SKM-1 (cell line): ENCODE results near the gene ARL2BP.
A peak's percentile ranks its signal among the peaks of the same experiment; 100 is the strongest.
"Not testable (repeated sequence)": the region's sequence is repeated elsewhere in the genome, so short reads cannot be mapped to it uniquely, and the experiment has no call there.

Source experiments
- DNase-seq: peaks from one replicate; lab custom pipeline; 2025; ENCODE audit not compliant: unreplicated experiment; lab: John Stamatoyannopoulos, UW

The ARL2BP gene

GRCh38 chr16:57263541-57264351 is 18.7 kb downstream of the ARL2BP start:
- DNase-seq, result no peak

- DNase-seq, result peak; percentile 30
Measured at GRCh38 chr16:57264381-57264780, 19.3 kb downstream of the ARL2BP start.

GRCh38 chr16:57264950-57265371 is 19.9 kb downstream of the ARL2BP start:
- DNase-seq, result no peak

GRCh38 chr16:57265850-57266530 is 20.9 kb downstream of the ARL2BP start:
- no peak for DNase-seq

- DNase-seq, result no peak
Measured at GRCh38 chr16:57266531-57267260, 21.6 kb downstream of the ARL2BP start.

- not testable (repeated sequence) for DNase-seq
Measured at GRCh38 chr16:57267343-57267742, 22.3 kb downstream of the ARL2BP start.

GRCh38 chr16:57268804-57269800 is 24.0 kb downstream of the ARL2BP start:
- no peak for DNase-seq

GRCh38 chr16:57270221-57271062 is 25.4 kb downstream of the ARL2BP start:
- DNase-seq, result no peak

- DNase-seq, result no peak
Measured at GRCh38 chr16:57271063-57271345, 25.9 kb downstream of the ARL2BP start.

- no peak for DNase-seq
Measured at GRCh38 chr16:57271867-57272495, 26.9 kb downstream of the ARL2BP start.

GRCh38 chr16:57273359-57273758 is 28.3 kb downstream of the ARL2BP start:
- no peak for DNase-seq

- no peak for DNase-seq
Measured at GRCh38 chr16:57273826-57274225, 28.8 kb downstream of the ARL2BP start.

GRCh38 chr16:57275946-57276345 is 30.9 kb downstream of the ARL2BP start:
- DNase-seq, result not testable (repeated sequence)

- no peak for DNase-seq
Measured at GRCh38 chr16:57276596-57276995, 31.5 kb downstream of the ARL2BP start.

GRCh38 chr16:57277586-57277985 is 32.5 kb downstream of the ARL2BP start:
- DNase-seq, result peak; percentile 41

- DNase-seq, result no peak
Measured at GRCh38 chr16:57278494-57278893, 33.4 kb downstream of the ARL2BP start.

- no peak for DNase-seq
Measured at GRCh38 chr16:57279780-57280638, 35.0 kb downstream of the ARL2BP start.

GRCh38 chr16:57281791-57282190 is 36.7 kb downstream of the ARL2BP start:
- DNase-seq, result no peak
